T-helper 1 cell treated with Interleukin-12 subunit alpha and Interleukin-12 subunit beta and Interleukin-4 antibody, amounts not matched to agents 30 μg/mL and 1 μg/mL, for 36 hours (primary cell): ENCODE measurements around the gene SLC12A3.

Experiments
- H3K27ac Mint-ChIP-seq: one replicate; pipeline ENCODE4 v1.8.0; 2021; ENCODE audit warnings: mild to moderate bottlenecking, mixed read lengths
- H3K27me3 Mint-ChIP-seq: one replicate; pipeline ENCODE4 v1.8.0; 2021; ENCODE audit warnings: low read depth, mixed read lengths
- H3K36me3 Mint-ChIP-seq: one replicate; pipeline ENCODE4 v1.8.0; 2021; ENCODE audit warnings: low read depth, mixed read lengths
- H3K4me1 Mint-ChIP-seq: one replicate; pipeline ENCODE4 v1.8.0; 2021; ENCODE audit warnings: low read depth, mixed read lengths
- H3K4me3 Mint-ChIP-seq: one replicate; pipeline ENCODE4 v1.8.0; 2021; ENCODE audit warnings: mild to moderate bottlenecking, moderate library complexity, mixed read lengths
- H3K9me3 Mint-ChIP-seq: one replicate; pipeline ENCODE4 v1.8.0; 2021; ENCODE audit warnings: mixed read lengths

SLC12A3 gene

GRCh38 chr16:56909527-56909979 is 44.5 kb downstream of the SLC12A3 start:
- Mint-ChIP-seq H3K36me3 (no peaks in the 10 kb centered on the region), H3K9me3 (no peaks in the 10 kb centered on the region), H3K4me3 (no peak overlapping the region), H3K27me3 (peaks cover 11% of the 10 kb centered on the region), H3K4me1 (peaks cover 24% of the 10 kb centered on the region), H3K27ac (no peak overlapping the region)

DNA sequence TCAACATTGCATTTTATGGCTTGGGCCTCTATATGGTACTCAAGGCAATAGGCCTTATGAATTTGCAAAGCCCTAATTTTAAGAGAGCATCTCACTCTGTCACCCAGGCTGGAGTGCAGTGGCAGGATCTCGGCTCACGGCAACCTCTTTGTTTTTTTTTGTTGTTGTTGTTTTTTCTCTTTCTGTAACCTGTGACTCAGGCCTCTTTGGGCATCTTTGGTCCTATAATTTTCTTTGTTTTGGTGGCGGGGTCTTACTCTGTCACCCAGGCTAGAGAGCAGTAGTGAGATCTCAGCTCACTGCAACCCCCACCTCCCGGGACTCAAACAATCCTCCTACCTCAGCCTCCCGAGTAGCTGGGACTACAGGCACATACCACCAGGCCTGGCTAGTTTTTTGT is 45.1 kb downstream of the SLC12A3 start:
- H3K9me3 Mint-ChIP-seq, result no peaks in the 10 kb centered on the region
- H3K27me3 Mint-ChIP-seq, result peaks cover 11% of the 10 kb centered on the region
- H3K4me1 Mint-ChIP-seq, result peaks cover 24% of the 10 kb centered on the region
- H3K4me3 Mint-ChIP-seq, result no peak overlapping the region
- no peak overlapping the region for H3K27ac Mint-ChIP-seq
- H3K36me3 Mint-ChIP-seq, result no peaks in the 10 kb centered on the region

DNA sequence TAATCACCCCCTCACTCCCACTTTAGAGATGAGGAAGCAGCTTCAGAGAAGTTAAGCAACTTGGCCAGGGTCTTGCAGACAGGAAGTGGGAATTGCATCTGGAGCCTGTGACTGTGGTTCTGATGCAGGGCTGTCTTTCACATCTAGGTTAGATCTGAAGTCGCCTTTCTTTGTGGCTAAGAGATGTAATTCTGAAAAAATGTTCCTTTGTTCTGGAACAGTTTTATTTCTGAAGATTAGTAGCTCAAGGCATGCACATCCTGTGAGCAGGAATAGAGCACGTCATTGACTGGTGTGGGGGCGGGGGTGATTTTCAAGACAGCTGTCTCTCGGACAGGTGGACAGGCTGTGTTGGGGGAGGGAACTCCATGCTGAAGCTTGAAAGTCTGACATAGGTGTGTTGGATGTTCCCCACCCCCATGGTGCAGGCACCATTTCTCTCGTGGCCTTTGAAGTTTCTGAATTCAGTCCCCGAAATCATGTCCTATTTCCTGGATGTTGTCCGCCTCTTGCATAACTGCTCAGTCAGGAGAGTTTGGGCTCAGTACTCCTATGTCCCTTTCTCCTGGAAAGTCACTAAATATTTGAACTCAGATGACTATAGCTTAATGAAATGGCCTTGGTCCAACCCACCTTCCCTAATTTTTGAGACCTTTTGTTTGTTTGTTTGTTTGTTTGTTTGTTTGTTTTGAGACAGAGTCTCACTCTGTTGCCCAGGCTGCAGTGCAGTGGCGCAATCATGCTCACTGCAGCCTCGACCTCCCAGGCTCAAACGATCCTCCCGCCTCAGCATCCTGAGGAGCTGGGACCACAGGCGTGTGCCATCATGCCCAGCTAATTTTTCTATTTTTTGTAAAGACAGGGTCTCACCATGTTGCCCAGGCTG is 45.9 kb downstream of the SLC12A3 start:
- H3K9me3 Mint-ChIP-seq, result no peaks in the 10 kb centered on the region
- H3K4me3 Mint-ChIP-seq, result no peak overlapping the region
- peaks cover 8% of the 10 kb centered on the region for H3K27me3 Mint-ChIP-seq
- H3K27ac Mint-ChIP-seq, result peak overlapping the region; percentile 22
- peaks cover 24% of the 10 kb centered on the region for H3K4me1 Mint-ChIP-seq
- H3K36me3 Mint-ChIP-seq, result no peaks in the 10 kb centered on the region

DNA sequence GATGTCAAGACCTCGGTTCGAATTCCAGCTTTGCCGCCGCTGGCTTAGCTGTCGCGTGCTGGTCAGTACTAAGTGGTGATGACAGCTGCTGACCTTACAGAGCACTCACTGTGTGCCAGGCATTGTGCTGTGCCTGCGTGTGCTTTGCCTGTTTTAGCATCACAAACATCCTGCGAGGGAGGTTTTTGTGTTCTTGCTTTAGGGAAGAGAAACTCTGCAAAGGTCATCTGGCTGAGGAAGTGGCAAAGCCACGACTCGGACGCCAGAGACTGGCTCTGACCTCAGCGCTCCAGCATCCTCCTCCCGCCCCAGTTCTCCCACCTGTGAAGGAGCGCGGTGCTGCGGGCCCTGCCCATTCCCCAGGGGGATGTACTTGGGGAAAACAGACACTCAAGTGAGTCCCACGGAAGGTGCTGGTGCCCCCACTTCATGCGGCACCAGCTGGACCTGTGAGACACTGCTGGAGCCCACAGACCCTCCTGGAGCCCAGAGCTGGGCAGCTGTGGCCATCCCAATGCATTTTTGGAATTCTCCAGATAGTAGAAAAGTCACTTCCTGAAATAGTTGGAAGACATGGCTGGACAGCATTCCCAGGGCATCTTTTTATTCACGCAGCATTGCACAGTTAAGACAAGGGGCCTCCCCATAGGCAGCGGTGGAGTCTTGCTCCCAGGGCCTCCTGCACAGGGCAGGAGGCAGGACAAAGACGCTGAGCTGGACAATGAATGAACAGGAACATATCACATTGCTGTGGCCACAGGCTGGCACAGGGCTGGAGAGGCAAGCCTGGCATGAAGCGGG is 47.0 kb downstream of the SLC12A3 start:
- H3K36me3 Mint-ChIP-seq, result no peaks in the 10 kb centered on the region
- peaks cover 29% of the 10 kb centered on the region for H3K4me1 Mint-ChIP-seq
- peaks cover 5% of the 10 kb centered on the region for H3K27me3 Mint-ChIP-seq
- no peaks in the 10 kb centered on the region for H3K9me3 Mint-ChIP-seq
- no peak overlapping the region for H3K27ac Mint-ChIP-seq
- H3K4me3 Mint-ChIP-seq, result no peak overlapping the region

- Mint-ChIP-seq H3K27ac (no peak overlapping the region), H3K9me3 (no peaks in the 10 kb centered on the region), H3K27me3 (peaks cover 10% of the 10 kb centered on the region), H3K36me3 (peaks cover 4% of the 10 kb centered on the region), H3K4me3 (no peak overlapping the region), H3K4me1 (peaks cover 40% of the 10 kb centered on the region)
Measured at GRCh38 chr16:56912746-56913708, 48.0 kb downstream of the SLC12A3 start.

DNA sequence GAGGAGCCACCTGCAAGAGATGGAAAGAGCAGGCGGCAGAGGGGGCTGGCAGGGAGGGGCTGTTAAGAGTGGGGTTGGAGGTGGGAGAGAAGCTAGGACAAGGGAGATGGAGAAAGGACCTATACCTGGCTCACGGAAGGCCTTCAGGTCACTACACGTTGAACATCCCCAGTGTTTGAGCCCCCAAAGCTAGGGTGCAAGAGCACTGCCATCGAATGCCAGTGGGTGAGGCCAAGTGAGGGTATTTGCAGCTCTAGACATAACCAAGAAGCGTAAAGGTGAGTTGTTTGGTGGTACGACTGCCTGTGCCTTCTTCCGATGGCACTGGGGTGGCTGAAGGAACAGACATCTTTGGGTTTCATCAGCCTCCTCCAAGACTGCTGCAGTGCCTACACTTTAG is 49.9 kb downstream of the SLC12A3 start:
- H3K9me3 Mint-ChIP-seq, result no peaks in the 10 kb centered on the region
- peaks cover 7% of the 10 kb centered on the region for H3K36me3 Mint-ChIP-seq
- H3K27me3 Mint-ChIP-seq, result peaks cover 7% of the 10 kb centered on the region
- no peak overlapping the region for H3K27ac Mint-ChIP-seq
- no peak overlapping the region for H3K4me3 Mint-ChIP-seq
- peaks cover 50% of the 10 kb centered on the region for H3K4me1 Mint-ChIP-seq

DNA sequence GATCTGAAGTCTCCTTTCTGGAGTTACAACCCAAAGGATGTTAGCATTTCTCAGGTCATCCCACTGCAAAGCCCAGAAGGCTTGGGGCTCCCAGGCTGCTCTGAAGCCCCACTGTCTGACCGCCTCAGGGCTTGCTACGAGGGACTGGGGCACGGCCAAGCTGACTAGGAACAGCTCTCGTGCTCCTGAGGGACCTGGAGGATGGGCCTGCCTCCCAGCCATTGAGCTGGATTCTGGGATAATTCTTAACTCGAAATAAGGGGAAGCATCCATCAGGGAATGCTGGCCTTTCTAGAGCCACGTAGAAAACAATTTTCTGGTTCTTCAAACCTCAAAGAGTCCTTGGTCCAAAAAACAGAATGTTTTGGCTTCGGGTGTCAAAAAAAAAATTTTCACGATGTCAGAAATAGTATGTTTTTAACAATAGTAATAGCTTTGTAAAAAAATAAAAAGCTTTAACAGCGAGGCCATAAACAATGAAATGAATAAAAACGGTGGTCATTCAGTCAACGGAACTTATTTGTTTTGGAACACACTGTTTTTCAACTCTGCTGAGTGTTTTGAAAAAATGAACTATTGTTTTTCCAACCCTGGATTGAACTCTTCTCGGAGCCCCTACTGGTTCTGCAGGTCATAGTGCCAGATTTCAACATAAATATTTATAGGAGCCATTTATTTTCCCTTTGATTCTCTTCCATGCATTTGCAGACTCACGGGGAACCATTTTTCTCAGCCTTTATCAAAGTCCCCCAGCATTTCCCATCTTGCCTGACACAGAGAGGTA is 50.5 kb downstream of the SLC12A3 start:
- no peaks in the 10 kb centered on the region for H3K9me3 Mint-ChIP-seq
- H3K27ac Mint-ChIP-seq, result no peak overlapping the region
- peaks cover 53% of the 10 kb centered on the region for H3K4me1 Mint-ChIP-seq
- H3K4me3 Mint-ChIP-seq, result no peak overlapping the region
- H3K36me3 Mint-ChIP-seq, result peaks cover 7% of the 10 kb centered on the region
- peaks cover 7% of the 10 kb centered on the region for H3K27me3 Mint-ChIP-seq

DNA sequence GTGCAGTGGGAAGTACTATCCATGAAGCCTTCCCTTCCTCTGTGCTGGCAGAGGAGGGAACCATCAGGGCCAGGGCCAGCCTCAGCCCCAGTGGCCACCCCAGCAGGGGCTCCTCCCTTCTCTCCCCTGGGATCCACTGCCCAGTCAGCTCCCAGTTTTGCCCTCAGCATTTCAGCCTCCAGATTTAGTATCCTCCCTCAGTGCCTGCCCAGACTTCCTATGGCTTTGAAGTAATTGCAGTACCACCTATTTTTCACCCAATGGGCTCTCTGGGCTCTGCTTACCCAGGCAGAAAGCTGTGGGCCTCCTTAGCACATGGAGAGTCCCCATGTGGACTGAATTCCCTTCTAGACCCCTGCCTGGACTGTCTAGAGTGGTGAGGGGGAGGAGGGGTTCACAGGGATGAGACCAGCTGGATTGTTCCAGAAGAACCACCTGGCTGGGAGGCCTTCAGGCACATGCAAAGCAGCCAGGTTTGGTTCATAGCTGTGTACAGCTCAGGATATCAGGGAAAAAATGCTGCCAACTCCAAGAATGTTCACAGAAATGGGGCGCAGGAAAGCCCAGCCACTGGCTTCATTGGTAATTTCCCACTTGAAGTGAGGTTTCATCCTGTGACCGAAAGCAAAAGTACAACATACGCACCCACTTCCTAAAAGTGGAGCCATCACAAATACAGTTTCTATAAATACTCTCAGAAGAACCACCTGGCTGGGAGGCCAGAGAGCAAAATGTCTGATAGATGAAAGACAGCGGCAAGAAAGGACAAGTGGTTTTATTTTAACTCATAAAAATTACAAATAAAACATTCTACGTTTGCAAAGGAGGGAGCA is 51.8 kb downstream of the SLC12A3 start:
- Mint-ChIP-seq H3K9me3 (no peaks in the 10 kb centered on the region), H3K27ac (peak overlapping the region; percentile 93), H3K36me3 (peaks cover 7% of the 10 kb centered on the region), H3K27me3 (peaks cover 7% of the 10 kb centered on the region), H3K4me3 (peak overlapping the region; percentile 77), H3K4me1 (peaks cover 42% of the 10 kb centered on the region)

DNA sequence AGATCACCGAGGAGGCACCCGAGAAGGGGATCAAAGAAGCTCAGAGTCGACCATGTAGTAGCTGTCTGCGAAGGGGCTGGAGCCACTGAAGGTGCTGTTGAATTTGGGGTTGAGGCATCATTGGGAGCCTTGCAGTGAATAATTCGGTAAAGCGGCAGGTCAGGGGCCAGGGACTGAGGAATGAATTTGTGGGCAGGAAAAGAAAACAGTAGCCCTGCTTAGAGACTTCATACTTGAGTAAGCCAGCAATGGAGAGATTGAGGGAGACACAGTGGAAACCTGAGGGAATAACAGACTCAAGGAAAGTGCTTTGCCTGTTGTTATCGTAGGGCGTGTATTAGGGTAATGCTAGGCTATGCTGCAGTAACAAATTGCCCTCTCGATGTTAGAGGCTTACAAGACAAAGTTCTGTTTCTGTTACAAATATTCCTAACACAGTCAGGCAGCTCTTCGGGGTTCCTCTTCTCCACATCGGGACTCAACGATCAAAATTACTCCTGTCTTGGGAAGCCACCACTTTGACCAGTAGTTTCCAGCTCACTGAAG is 53.5 kb downstream of the SLC12A3 start:
- Mint-ChIP-seq H3K36me3 (peaks cover 7% of the 10 kb centered on the region), H3K4me3 (no peak overlapping the region), H3K4me1 (peaks cover 35% of the 10 kb centered on the region), H3K9me3 (no peaks in the 10 kb centered on the region), H3K27ac (no peak overlapping the region), H3K27me3 (peaks cover 7% of the 10 kb centered on the region)

GRCh38 chr16:56919099-56919800 is 54.2 kb downstream of the SLC12A3 start:
- H3K4me1 Mint-ChIP-seq, result peaks cover 39% of the 10 kb centered on the region
- H3K27me3 Mint-ChIP-seq, result peaks cover 7% of the 10 kb centered on the region
- H3K27ac Mint-ChIP-seq, result no peak overlapping the region
- H3K9me3 Mint-ChIP-seq, result no peaks in the 10 kb centered on the region
- no peak overlapping the region for H3K4me3 Mint-ChIP-seq
- peaks cover 7% of the 10 kb centered on the region for H3K36me3 Mint-ChIP-seq

- peaks cover 7% of the 10 kb centered on the region for H3K36me3 Mint-ChIP-seq
- peaks cover 41% of the 10 kb centered on the region for H3K4me1 Mint-ChIP-seq
- H3K4me3 Mint-ChIP-seq, result no peak overlapping the region
- H3K27ac Mint-ChIP-seq, result no peak overlapping the region
- H3K9me3 Mint-ChIP-seq, result no peaks in the 10 kb centered on the region
- H3K27me3 Mint-ChIP-seq, result peaks cover 7% of the 10 kb centered on the region
Measured at GRCh38 chr16:56921571-56921970, 56.6 kb downstream of the SLC12A3 start.

DNA sequence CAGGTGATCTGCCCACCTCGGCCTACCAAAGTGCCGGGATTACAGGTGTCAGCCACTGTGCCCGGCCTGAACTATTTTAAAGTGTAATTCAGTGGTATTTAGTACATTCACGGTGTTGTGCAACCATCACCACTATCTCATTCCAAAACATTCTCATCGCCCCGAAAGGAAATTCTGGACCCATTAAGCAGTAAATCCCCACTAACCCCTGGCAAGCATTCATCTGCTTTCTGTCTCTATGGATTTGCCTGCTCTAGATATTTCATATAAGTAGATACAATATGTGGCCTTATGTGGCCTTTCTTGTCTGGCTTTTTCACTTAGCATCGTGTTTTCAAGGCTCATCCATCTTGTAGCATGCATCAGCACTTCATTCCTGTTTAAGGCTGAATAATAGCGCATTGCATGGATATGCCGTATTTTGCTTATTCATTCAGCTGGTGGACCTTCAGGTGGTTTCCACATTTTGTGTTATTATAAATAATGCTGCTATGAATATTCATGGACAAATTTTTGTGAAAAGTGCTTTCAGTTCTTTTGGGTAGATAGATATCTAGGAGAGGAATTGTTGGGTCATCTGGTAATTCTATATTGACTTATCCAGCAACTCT is 58.6 kb downstream of the SLC12A3 start:
- Mint-ChIP-seq H3K9me3 (no peaks in the 10 kb centered on the region), H3K36me3 (no peaks in the 10 kb centered on the region), H3K4me1 (peaks cover 24% of the 10 kb centered on the region), H3K27me3 (no peaks in the 10 kb centered on the region), H3K27ac (no peak overlapping the region), H3K4me3 (no peak overlapping the region)
